ENCODE results near the gene HPD. TPM values are rescaled to one million over a fixed set of nuclear protein-coding genes. Genes with fewer than 3 reads are reported as not detected.

Gene HPD
- total RNA-seq (2021; ENCODE audit: unreplicated experiment) (0.51 TPM), Bru-seq, nascent RNA (percentile 10 among the genes with signal in this experiment), BruChase-seq, experiment 1, labeled RNA remaining after a 2-hour chase (percentile 14 among the genes with signal in this experiment), BruChase-seq, experiment 2, labeled RNA remaining after a 6-hour chase (percentile 10 among the genes with signal in this experiment)
- polyA plus RNA-seq (2012; ENCODE audit: insufficient read length) = 0.57 TPM
- long read RNA-seq, partial matches to known transcripts = 1 of 2 reads
- long read RNA-seq, other reads (novel, unspliced or antisense) = 1 of 2 reads

DNA sequence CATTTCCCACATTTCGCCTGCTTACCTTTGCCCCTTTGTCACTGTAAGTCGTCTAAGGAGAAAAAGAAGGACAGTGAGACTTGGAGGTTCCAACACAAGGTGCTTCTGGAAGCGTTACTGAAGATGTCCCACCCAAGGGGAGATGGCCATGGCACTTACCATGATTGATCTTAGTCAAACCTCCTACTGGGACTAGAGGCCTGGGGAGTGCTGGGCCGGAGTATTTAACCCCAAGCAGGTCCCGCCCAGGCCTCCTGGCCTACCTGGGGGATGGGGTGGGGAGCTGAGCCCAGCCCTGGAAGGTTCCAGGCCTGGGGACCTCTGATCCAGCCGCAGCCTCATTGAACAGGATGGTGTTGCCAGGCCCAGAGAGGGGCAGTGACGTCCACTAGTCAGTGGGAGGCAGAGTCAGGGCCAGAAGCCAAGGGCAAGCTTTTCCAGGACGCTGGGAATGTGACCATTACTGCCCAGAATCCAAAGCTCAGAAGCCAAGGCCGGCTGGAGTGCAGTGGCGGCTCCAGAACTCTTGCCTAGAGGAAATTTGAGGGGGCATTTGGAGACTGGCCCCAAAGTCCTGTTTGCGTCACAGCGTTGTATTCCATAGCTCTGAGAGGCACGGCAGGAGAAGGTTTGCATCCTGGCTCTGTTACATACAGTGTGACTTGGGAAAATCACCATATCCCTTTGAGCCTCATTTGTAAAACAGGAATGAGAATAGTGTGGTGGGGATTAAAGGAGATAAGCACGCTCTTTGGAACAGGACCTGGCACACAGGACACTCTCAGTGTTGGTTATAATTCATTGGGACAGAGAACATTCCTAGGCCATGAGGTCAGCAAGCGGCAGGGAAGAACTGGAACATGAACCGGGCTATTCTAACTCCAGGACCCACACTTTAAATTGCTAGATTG is at the start of gene HPD:
Gene HPD, minus strand, starts transcription at position 198 of the 911 bp plus-strand sequence. Its CDS starts 36 bp downstream, at position 162.
- in situ Hi-C loops (cut with HindIII; ENCODE audit: low pct_unique_long_range_greater_than_20kb, low sequenced_read_pairs) = no loop called here
- Histone ChIP-seq H3K36me3 (ENCODE audit: control insufficient read depth, insufficient read depth, low read length) (no peaks in the 10 kb centered on the region), H3K9me3 (ENCODE audit: control insufficient read depth, insufficient read depth, low read depth, low read length) (no peaks in the 10 kb centered on the region), H3K4me3 (ENCODE audit: low read depth in 2 of 2, low read length in 2 of 2) (no peak within 1 kb of the TSS), H3K4me1 (ENCODE audit: control insufficient read depth, insufficient read depth, low read length) (peaks cover 23% of the 10 kb centered on the region), H3K27ac (ENCODE audit: low read length) (peak within 1 kb of the TSS; percentile 66), H3K27me3 (ENCODE audit: control insufficient read depth, insufficient read depth, low read length) (no peaks in the 10 kb centered on the region)
- intact Hi-C loops (cut with micrococcal nuclease; ENCODE audit: unreplicated experiment) = no loop called here
- ATAC-seq (peak; percentile 70), DNase-seq (ENCODE audit: low read depth, low spot score) (no peak)
- no peak for TF ChIP-seq REST (IDR thresholded peaks at IDR 0.05; ENCODE audit: insufficient read depth in 1 of 2, low read depth in 2 of 2, low read length in 1 of 2)
- TF ChIP-seq TCF7L2 (IDR thresholded peaks at IDR 0.05; ENCODE audit: low read depth, low read length) = no peak
- TF ChIP-seq SIN3A (IDR thresholded peaks at IDR 0.05; ENCODE audit: borderline replicate concordance, insufficient read depth, low read depth, low read length) = no peak
- no peak for TF ChIP-seq POLR2AphosphoS5 (IDR thresholded peaks at IDR 0.05; ENCODE audit: low read depth, low read length)
- TF ChIP-seq, protein P1, sequence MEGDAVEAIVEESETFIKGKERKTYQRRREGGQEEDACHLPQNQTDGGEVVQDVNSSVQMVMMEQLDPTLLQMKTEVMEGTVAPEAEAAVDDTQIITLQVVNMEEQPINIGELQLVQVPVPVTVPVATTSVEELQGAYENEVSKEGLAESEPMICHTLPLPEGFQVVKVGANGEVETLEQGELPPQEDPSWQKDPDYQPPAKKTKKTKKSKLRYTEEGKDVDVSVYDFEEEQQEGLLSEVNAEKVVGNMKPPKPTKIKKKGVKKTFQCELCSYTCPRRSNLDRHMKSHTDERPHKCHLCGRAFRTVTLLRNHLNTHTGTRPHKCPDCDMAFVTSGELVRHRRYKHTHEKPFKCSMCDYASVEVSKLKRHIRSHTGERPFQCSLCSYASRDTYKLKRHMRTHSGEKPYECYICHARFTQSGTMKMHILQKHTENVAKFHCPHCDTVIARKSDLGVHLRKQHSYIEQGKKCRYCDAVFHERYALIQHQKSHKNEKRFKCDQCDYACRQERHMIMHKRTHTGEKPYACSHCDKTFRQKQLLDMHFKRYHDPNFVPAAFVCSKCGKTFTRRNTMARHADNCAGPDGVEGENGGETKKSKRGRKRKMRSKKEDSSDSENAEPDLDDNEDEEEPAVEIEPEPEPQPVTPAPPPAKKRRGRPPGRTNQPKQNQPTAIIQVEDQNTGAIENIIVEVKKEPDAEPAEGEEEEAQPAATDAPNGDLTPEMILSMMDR (IDR thresholded peaks at IDR 0.05) = no peak
- POLR2A ChIA-PET = no interaction called here
- BruUV-seq (replicated peaks) = no TSS peak
- CTCF ChIA-PET = no interaction called here

DNA sequence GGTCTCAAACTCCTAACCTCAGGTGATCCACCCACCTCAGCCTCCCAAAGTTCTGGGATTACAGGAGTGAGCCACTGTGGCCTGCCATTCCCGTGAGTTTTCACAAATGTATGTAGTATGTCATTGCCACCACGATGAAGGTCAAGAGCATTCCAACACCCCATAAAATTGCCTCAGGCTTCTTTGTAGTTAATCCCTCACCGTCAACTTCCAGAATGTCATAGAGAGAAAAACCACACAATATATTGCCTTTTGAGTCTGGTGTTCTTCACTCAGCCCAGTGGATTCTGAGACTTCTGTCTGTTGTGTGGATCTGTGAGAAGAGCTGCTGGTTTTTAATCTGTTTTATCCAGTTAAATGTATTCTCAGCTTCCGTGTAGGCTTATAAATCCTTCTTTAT is 47.1 kb upstream of the HPD start:
- CTCF ChIA-PET = no interaction called here

More for the DNA sequence above, 47.1 kb upstream of the HPD start:
- in situ Hi-C loops (cut with HindIII; ENCODE audit: low pct_unique_long_range_greater_than_20kb, low sequenced_read_pairs) = no loop called here
- Histone ChIP-seq H3K27me3 (ENCODE audit: control insufficient read depth, insufficient read depth, low read length) (no peaks in the 10 kb centered on the region), H3K4me3 (ENCODE audit: low read depth in 2 of 2, low read length in 2 of 2) (no peak overlapping the region), H3K36me3 (ENCODE audit: control insufficient read depth, insufficient read depth, low read length) (peaks cover 7% of the 10 kb centered on the region; the same call in 1 of the 2 replicates), H3K9me3 (ENCODE audit: control insufficient read depth, insufficient read depth, low read depth, low read length) (no peaks in the 10 kb centered on the region), H3K4me1 (ENCODE audit: control insufficient read depth, insufficient read depth, low read length) (no peaks in the 10 kb centered on the region), H3K27ac (ENCODE audit: low read length) (no peak overlapping the region)
- TF ChIP-seq REST (IDR thresholded peaks at IDR 0.05; ENCODE audit: insufficient read depth in 1 of 2, low read depth in 2 of 2, low read length in 1 of 2) (no peak), POLR2AphosphoS5 (IDR thresholded peaks at IDR 0.05; ENCODE audit: low read depth, low read length) (no peak), SIN3A (IDR thresholded peaks at IDR 0.05; ENCODE audit: borderline replicate concordance, insufficient read depth, low read depth, low read length) (no peak), TCF7L2 (IDR thresholded peaks at IDR 0.05; ENCODE audit: low read depth, low read length) (no peak)
- TF ChIP-seq, protein P1 (IDR thresholded peaks at IDR 0.05) = no peak
- ATAC-seq (no peak), DNase-seq (ENCODE audit: low read depth, low spot score) (no peak)
- intact Hi-C loops (cut with micrococcal nuclease; ENCODE audit: unreplicated experiment) = no loop called here
- BruUV-seq (replicated peaks) = no TSS peak
- POLR2A ChIA-PET = no interaction called here

All from Panc1 (cell line).